HG02623 (cell line): ENCODE measurements around the gene GFY.

Experiments used
- ATAC-seq: cut with Tn5 transposase; IDR thresholded peaks from one replicate; pipeline ENCODE4 v1.9.1; 2021; ENCODE audit warnings: moderate library complexity; ENCODE audit not compliant: unreplicated experiment

The GFY gene

DNA sequence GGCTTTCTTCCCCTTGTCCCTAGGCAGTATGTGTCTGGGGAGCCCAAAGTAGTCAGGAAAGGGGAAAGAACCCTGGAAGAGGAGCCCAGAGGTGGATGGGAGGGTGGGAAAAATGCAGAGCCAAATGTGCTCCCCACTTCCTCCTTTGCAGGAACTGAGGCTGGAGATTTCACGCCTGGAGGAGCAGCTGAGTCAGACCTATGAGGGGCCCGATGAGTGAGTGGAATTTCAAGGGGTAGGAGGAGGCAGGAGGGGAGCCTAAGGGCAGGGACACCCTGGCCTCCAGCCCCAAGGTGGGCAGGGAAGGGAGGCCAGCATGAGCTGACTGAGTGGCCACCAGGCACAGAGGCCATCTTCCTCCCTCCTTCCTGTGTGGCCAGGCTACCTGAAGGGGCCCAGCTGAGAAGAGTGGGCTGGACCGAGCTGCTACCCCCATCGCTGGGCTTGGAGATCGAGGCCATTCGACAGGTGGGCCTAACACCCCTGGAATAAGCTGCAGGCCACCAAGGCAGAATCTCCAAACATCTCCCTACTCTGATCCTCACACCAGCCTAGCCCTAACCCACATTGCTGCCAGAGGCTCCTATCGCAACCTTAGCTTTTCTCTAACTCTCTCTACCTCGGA is 16.3 kb upstream of the GFY start:
- ATAC-seq = no peak

DNA sequence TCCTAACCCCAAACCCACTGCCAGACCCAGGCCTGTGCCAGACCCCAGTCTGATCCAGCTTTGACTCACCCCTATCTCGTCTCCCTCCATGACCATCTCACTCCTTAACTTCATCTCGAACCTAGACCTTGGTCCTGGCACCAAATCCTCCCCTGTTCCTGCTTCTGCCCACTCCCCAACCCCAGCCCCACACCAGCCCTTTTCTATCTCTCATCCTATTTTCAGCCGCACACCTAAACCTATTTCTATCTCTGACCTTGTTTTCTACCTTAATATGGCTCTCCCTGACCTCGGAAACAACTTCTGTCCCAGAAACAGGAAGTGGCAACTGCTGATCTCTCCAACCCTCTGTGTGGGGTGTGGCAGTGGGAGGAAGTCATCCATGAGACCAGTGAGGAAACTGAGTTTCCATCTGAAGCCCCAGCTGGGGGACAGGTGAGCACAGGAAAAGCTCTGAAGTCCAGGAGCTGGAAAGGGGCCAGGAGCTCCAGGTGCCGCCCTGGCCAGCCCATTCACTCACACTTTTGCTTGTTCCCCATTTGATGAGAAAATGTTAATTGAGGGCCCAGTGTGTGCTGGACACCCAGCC is 15.7 kb upstream of the GFY start:
- no peak for ATAC-seq

DNA sequence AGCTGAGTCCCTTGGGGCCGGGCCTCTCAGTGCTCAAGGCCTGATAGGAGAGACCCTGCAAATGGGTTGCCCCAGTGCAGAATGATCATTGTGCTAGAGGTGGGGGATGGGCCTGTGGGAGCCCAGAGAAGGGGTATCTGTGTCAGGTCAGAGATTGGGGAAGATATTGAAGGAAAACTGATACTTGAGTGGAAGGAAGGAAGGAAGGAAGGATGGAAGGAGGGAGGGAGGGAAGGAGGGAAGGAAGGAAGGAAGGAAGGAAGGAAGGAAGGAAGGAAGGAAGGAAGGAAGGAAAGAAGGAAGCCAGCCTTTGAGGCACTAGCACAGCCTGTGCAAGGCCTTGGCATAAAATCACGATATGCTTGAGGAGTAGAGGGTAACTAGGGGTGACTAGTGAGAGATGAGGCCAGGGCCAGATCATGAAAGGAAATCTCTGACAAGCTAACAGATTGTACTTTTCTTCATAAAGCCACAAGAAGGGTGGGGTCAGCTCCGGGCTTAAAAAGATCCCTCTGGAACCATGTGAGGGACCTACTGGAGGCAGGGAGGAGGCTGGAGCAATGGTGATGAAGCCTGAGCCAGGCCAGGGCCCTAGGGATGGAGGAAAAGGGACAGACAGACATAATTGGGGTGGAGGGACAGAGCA is 13.4 kb upstream of the GFY start:
- no peak for ATAC-seq

DNA sequence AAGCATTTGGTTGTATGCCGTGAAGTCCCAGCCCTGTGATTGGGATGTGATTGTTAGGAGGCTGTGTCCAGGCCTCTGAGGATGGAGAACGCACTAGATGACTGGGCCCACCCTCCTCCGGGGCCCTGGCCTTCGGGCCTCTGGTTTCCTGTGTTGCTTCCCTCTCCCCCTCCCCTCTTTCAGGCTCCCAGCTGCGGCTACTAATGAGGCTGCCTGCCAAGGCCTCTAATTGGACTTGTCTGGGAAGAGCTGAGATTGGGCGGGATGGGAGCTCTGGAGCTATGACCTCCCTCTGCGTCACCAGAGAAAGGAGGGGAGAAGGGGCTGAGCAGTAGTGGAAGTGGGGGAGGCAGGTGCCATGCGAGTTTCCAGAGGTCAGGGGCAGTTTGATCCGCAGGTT is 11.8 kb upstream of the GFY start:
- no peak for ATAC-seq

DNA sequence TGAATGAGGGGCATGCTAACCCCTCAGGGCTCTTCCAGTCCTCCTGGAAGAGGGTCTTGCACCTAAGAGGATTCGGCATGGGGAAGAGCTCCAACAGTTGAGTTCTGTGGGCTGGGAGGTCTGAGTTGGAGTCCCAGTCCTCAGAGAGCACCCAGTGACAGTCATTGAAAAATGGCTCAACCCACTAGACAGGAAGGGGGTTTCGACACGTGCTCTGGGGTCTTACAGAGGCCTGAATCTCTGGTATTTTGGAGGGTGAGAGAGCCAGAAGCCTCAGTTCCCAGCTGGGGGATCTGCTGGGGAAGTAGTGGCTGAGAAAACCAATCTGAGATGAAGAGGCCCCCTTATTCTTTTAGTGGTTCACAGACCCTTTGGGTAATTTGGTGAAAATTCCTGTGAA is 10.9 kb upstream of the GFY start:
- no peak for ATAC-seq

DNA sequence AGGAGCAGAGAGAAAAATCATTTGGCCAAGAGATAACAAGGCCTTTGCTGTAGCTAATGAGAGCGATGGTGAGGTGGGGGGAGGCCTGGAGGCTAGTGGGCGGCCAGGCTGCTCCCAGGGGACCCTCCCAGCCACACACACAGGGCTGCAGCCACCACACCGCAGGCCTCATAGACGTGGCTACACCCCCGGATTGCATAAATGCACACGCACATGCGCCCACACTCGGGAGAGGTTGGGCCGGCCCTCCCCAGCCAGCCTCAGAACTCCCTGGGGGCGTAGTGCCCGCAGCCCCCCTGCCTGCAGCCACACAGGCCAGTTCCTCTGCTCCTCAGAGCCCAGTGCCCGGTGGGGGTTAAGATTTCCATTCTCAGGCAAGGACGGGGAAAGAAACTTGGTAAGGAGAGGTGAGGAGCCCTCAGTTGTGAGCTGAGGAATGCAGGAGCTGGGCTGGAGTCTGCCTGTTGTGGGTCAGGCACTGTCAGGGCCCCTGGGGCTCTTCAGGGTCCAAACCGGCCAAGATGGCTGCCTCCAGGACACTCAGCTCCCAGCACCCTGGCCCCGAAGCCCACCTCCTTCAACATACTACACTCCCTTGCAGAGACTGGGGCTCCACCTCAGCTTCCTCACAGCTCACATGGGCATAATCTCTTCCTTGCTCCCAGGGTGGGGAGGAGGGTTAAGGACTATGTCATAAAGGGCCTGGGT is 9.9 kb upstream of the GFY start:
- no peak for ATAC-seq

DNA sequence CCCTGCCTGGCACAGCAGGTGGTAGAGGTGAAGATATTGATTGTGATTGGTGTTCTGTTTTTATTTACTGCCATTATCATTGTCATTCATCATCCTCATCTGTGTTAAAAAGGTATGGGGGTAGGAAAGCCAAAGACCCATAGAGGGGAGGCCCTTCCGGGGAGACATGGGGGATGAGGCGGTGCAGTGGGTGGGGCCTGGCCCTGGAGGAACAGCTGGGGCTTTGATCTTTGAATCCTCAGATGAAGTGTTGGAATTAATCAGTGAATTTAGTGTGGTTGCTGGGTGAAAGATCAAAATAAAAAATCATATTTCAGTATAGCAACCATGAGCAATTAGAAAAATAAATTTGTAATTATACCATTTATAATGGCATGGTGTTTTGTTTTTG is 9.4 kb upstream of the GFY start:
- ATAC-seq = no peak

DNA sequence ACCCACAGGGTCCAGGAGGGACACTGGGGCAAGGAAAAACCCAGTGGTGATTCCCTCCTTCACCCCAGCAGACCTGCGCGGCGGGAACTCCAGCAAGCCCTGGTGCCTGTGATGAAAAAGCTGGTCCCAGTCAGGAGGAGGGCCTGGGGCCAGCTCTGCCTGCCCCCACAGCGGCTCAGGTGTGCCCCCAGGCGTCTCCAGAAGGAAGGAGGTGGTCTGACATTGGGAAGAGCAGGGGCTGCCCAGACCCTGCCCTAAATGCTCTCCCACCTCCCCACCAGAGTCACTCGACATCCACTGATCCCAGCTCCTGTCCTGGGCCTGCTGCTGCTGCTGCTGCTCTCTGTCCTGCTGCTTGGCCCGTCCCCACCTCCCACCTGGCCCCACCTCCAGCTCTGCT is 8.1 kb upstream of the GFY start:
- ATAC-seq = no peak

DNA sequence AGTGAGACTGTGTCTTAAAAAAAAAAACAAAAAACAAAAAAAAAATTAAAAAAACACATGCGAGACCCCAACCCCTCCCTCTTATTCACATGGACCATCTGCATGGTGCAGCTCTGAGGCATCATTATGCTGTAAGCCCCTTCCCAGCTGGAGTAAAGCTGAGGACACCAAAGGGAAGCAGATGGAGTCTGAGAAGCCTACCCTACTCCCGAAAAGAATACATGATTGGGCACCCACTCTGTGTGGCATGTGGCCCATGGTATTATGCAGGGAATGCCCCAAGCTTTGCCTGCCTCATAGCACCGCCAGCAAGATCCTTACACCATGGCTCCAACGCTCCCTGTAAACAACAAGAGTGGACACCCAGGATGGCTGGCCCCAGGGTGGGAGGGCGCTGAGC is 6.7 kb upstream of the GFY start:
- ATAC-seq = no peak

DNA sequence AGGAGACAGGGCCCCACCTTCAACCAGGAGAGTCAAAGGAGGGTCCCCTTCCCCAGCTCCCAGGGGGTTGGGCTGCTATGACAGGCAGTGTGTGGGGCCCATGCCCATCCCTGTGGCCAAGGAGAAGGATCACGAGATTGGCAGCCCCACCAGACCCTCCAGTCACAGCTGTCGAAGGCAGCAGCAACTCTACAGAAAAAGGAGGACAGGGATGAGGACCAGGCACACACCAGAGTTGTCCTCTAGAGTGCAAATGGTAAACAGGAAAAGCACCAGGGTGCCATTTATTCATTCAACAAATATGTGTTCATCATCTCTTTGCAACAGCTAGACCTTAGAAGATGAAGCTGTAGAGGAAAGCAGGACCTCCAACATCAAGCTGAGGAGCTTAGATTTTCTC is 6.0 kb upstream of the GFY start:
- ATAC-seq = no peak

DNA sequence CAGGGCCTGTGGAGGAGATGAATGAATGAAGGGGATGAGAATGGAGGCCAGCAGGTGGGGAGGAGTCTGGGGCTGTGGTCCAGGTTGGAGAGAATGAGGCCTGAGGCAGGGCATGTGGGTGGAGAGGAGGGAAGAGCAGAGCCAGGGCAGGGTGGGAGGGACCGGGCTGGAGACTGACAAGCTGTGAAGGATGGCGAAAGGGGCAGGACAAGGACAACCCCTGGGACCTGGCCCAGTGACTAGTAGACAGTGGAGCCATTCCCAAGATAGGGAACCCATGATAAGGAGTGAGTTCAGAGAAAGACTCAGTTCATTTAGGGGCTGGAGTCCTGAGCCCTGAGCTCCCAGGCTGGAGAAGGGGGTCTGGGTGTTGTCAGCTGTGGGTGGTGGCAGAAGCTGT is 5.0 kb upstream of the GFY start:
- no peak for ATAC-seq

DNA sequence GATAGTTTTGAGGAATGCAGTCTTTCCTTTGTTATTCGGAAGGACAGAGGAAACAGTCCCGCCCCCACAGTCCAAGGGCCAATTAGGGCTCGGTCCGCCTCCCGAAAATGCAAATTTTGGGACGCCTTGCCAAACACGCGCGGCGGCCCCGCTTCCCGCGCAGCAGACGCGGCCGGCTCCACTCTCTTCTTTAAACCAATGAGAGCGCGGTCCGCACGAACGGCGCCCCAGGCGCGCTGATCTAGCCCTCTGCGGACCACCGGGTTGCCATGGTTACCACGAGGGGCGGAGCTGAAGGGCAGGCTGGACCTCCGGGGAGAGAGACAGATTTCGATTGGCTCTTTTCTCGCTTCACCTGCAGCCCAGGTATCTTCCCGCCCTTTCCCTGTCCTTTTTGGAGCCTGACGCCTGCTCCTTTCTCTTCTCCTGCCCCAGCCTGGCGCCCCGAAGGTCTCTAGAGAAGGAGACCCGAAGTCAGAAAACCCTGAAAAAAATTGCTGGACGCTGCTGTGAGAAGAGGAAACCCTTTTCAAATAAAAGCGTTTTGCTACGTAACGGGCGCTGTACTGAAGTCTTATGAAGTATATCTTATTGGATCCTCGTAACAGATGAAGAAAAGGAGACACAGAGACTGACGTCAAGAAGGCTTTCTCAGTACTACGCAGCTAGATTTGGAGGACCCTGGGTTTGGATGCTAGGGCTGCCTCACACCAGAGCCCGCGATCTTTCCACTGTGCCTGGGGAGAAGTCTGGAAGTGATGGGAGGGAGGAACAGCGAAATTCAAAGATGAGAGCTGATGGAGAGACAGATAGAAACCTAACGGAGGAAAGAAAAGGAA is 3.9 kb upstream of the GFY start:
- no peak for ATAC-seq

DNA sequence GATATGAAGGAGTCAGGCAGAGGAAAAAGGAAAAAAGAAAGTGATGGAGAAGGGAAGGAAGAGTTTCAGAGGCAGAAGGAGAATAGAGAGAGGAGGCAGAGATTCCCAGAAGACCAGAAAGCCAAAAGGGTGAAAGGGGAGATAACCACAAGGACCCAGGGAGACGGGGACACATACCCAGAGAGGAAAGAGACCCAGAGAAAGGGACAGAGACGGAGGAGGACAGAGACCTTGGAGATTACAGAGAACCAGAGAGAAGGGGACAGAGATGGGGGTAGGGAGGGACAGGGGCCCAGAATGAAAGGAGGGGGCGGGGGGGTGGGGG is 3.3 kb upstream of the GFY start:
- no peak for ATAC-seq

DNA sequence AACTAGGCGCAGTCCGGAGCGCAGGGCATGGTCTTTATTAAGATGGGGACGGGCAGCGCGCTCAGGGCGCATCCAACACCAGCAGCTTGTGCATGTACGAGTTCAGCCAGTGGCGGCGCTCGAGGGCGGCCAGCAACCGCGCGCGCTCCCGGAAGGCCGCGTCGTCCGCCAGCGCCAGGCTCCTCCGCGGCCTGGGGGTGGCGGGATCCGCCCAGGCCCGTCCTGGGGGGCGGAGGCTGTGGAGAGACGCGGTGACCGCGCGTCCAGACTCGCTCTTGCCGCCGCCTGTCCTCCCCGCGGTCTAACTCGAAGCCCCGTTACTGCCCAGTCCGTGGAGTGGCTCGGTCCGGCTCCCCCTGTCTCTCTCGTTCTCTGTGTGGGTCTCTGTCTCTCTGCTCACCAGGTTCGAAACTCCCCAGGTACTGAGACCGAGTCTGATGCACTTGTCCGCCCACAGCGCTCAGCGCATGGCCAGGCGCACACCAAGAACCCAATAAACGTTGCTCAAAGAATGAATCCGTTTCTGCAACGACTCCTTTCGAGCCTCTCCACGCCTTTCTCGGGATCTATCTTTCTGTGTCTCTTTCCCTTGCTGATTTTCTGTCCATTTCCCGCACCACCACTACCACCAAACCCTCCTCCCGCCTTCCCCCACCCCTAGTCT is 2.6 kb upstream of the GFY start:
- ATAC-seq = no peak

DNA sequence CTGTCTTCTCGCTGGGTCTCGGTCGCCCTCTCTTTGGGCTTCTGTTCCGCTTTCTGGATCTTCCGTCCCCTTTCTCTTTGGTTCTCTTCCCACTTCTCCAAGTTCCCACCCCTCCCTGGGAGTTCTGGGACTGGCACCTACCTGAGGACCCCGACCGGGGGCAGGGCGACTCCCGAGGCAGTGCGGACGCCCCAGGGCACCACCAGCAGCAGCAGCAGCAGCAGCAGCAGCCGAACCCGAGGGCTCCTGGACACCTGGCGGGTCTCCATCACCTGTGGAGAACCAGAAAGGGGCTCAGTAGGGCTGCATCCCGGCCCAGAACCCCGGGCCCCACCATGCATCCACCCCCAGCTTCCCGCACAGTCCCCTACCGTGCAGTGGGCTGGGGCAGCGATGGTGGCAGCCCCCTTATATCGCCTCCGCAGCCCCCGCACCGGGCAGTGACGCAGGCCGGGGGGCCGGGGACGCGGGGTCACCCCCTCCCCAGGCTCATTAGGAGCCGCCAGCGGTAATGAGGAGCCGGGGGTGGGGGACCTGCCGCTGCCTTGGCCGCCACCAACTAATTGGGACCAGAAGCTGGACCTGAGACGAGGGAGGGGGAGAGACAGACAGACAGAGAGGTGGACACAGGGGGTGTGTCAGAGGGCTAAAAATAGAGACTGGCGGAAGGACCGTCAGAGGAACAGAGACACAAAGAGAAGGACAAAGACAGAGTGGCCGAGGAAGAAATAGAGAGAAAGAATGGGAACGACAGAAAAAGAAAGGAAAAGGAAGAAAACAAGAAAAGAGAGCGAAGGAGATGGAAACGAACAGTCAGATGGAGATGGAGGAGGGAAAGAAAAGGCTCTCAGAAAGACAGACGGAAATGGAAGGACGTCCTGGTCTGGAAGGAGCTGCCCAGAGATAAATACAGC is 1.9 kb upstream of the GFY start, which contains the start of gene PTH2:
Gene PTH2, minus strand, starts transcription at position 371 of the 914 bp plus-strand sequence. Its CDS starts 102 bp downstream, at position 269.
- ATAC-seq = no peak

DNA sequence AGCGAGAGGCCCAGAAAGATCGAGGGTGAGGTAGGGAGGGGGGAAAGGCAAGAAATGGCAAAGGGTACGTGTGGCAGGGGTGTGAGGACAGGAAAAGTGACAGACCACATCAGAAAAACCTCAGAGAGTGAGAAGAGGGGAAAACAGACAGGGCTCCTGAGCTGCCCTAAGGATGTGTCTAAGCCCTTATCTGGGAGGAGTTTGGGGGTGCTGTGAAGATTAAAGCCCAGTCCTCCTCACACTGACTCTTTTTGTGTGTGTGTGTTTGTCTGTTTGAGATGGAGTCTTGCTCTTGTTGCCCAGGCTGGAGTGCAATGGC is 1.2 kb upstream of the GFY start:
- no peak for ATAC-seq

DNA sequence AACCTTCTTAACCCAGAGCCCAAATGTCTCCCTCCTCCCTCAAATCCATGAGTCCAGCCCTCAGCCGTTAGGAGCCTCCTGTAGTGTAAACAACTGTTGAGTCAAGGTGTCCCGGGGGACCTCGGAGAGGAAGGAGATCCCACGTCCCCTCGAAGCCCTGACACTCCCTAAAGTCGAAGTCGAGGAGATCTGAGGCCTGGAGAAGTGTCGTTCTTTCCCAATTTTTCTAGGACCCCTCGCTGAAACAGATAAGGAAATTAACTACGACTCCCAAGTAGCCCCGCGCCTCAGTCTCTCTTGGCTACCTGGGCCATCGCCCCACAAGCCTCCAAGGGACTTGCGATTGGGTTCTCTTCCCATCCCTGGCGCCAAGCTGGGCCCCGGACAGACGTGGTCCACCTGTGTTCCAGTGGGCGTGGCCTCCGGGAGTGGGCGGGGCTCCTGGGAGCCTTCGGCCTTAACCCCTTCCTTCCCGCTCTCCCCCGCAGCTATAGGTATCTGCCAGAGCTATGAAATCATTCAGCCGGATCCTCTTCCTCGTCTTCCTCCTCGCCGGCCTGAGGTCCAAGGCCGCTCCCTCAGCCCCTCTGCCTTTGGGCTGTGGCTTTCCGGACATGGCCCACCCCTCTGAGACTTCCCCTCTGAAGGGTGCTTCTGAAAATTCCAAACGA is 869 bp downstream of the GFY start:
- ATAC-seq = no peak

DNA sequence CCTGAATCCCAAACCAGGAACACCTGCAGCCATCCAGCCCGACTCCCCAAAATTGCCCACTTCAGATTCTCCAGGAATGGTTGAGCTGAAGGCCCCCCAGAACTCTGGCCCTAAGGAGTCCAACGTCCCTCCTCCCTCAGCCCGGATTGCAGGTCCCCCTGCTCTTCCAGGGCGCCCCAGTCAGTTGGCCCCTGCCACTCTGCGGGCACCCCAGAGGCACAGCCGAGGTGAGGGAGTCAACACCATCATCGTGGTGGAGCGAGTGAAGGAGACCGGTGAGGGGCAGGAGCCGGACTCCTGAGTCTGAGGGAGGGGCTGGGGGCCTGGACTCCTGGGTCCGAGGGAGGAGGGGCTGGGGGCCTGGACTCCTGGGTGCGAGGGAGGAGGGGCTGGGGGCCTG is 2.2 kb downstream of the GFY start:
- ATAC-seq = no peak

DNA sequence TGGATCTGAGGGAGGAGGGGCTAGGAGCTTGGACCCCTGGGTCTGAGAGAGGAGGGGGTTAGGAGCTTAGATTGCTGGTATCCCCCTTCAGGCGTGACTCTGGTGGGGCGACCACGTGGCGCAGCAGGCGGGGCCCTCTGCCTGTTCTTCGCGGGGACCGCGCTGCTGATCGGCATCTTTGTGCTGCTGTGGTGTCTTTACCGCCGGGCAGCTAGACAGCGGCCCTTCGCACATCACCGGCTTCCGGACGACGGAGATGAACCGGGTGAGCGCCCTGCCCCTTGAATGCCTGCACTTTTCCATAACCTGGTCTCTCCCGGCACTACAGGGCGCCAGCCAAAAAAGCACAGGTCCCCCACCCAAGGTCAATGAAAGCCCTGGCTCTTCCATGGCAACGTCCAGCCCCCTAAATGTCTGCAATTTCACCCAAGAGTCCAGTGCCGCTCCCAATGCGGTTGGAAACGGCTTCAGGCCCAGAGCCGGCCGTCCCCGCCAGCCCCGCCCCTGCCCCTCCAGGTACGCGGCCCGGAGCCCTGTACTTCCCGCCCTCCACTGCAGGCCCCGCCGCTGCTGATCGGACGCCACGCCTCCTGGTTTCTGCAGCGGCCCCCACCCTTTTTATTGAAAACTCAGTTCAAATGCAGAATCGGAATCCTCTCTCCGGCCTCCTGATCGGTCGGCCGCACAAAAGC is 2.8 kb downstream of the GFY start:
- ATAC-seq = no peak
